ENCODE data around the gene GNB5.
"Not testable (repeated sequence)": the region's sequence is repeated elsewhere in the genome, so short reads cannot be mapped to it uniquely, and the experiment has no call there.

GNB5 gene

GRCh38 chr15:52093167-52093538, 98.0 kb downstream of the GNB5 start:
- no peak for DNase-seq (ENCODE audit: low read depth)

- no peak for DNase-seq (ENCODE audit: low read depth)
These were observed 101.0 kb downstream of the GNB5 start for GRCh38 chr15:52090193-52090592.

- no peak for DNase-seq (ENCODE audit: low read depth)
These were observed 105.0 kb downstream of the GNB5 start for GRCh38 chr15:52086011-52086786.

DNA sequence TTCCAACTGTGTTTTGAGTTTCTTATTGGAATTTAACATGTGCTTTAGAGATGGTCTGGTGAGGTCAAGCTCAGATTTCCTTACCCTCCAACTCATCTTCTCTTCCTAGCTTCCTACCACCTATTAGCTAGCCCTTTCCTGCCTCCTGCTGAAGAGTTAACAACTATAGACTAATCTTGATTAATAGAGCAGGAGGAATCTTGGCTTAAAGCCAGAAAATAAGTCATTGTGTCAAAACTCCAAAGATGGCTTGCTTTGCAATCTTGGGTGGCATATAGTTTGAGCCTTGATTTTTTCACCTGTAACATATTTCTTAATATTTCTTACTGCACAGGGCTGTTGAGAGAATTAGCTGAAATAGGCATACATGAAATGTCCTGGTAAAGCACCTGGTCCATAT, 105.9 kb downstream of the GNB5 start:
- DNase-seq (ENCODE audit: low read depth): no peak

- no peak for DNase-seq (ENCODE audit: low read depth)
These were observed 107.6 kb downstream of the GNB5 start for GRCh38 chr15:52083603-52084002.

DNA sequence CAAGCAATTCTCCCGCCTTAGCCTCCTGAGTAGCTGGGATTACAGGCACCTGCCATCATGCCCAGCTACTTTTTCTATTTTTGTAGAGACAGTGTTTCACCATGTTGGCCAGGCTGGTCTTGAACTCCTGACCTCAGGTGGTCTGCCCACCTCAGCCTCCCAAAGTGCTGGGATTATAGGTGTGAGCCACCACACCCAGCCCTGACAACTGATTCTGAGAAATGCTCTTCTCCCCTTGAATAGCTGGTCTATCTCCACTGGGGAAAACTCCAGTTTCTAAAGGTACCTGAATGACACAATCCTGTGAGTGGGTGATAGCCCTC, 108.2 kb downstream of the GNB5 start:
- DNase-seq (ENCODE audit: low read depth): not testable (repeated sequence)

GRCh38 chr15:52082197-52083036, 108.8 kb downstream of the GNB5 start:
- no peak for DNase-seq (ENCODE audit: low read depth)

- no peak for DNase-seq (ENCODE audit: low read depth)
These were observed 110.3 kb downstream of the GNB5 start for GRCh38 chr15:52080706-52081392.

GRCh38 chr15:52080031-52080430, 111.2 kb downstream of the GNB5 start:
- DNase-seq (ENCODE audit: low read depth): no peak

GRCh38 chr15:52078876-52079700, 112.1 kb downstream of the GNB5 start:
- DNase-seq (ENCODE audit: low read depth): peak; percentile 75

DNA sequence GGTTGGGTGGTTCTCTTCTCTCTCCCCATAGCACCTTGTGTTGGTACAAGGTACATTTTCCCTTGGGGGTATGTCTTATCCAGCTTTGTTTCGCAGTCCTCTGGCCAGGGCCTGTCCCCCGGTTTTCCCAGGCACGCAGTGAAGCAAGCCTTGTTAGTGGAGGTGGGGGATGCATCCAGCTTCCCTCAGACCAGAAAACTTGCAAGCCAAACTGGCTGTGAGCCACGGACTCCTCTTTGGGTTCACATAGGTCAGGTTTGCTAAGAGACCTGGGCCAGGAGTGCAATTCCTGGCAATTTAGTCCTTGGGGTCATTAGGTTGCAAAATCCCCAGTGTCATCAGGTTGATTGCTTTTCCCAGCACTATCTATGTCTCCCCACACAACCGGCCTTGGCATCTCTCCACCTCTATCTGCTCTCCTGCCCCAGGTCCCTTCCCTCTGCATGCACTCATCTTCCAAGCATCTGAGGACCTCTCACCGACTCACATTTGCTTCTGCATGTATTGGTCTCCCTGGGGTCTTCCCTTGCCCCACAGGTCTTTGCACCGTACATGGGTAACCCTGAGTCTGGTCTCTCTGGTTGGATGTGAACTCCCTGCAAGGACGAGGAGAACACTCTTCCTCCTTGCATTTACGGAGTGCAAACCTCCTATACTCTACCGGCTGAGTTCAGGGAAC, 112.9 kb downstream of the GNB5 start:
- DNase-seq (ENCODE audit: low read depth): no peak

DNA sequence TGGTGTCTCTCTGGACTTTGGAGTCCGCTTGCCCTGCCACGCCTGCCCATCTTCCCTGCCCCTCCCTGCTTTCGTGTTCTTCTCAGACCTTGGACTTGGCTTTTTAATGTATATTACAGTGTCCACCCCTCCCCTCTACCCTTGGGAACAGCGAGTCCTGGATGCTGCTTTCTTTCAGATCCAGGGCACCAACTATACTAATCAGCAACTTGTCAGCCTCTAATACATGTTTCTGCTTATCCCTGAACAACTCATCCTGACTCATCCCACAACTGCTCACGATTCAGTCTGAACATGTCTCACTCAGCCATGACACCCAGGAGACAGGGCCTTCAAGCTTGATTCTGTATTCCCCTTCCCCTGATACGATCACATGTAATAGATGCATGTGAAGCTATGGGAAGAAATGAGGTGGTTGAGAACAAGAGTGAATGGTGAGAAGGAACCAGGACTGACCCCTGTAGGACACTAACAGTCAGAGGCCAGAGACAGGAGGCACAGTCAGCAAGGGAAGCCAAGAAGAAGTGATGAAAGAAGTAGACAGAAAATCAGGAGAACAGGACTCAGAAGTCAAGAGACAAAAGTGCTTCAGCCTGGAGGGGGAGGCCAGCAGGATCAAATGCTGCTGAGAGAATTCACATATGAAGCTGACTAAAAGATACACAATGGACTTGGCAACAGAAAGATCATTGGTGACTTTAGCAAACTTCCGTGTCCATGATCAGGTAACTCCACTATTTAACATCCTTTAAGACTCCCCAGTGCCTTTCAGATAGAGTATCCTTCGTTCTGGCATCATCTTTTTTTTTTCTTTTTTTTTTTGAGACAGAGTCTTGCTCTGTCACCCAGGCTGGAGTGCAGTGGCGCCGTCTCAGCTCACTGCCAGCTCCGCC, 114.1 kb downstream of the GNB5 start:
- no peak for DNase-seq (ENCODE audit: low read depth)

GRCh38 chr15:52071570-52071969, 119.6 kb downstream of the GNB5 start:
- DNase-seq (ENCODE audit: low read depth): no peak

GRCh38 chr15:52069559-52069958, 121.6 kb downstream of the GNB5 start:
- no peak for DNase-seq (ENCODE audit: low read depth)

DNA sequence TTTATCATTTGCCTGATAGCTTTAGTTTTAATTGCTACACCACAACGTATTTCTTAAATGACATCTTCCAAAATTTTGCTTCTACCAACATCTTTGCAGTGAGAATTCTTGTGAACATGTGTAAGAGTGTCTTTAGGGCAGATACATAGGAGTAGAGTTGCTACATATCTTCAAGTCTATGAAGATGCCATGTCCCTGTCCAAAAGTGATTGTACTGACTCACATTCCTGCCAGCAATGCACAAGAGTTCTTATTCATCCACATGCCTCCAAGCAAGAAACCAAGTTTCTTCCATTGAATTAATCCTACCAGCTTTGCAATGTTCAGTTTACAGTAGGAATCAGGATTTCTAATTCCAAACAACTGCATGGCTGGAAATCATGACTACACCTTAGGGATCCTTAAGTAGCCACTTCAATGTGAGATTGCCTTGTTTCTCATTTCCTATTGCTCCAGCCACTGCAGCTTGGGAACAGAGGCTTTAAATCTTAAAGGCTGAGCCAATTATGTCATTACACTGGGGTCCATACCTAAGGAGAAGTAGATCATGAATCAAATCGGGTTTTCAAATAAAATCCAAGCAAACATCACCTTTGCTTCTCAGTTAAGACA, 123.1 kb downstream of the GNB5 start:
- no peak for DNase-seq (ENCODE audit: low read depth)

GRCh38 chr15:52067545-52067926, 123.7 kb downstream of the GNB5 start:
- no peak for DNase-seq (ENCODE audit: low read depth)

DNA sequence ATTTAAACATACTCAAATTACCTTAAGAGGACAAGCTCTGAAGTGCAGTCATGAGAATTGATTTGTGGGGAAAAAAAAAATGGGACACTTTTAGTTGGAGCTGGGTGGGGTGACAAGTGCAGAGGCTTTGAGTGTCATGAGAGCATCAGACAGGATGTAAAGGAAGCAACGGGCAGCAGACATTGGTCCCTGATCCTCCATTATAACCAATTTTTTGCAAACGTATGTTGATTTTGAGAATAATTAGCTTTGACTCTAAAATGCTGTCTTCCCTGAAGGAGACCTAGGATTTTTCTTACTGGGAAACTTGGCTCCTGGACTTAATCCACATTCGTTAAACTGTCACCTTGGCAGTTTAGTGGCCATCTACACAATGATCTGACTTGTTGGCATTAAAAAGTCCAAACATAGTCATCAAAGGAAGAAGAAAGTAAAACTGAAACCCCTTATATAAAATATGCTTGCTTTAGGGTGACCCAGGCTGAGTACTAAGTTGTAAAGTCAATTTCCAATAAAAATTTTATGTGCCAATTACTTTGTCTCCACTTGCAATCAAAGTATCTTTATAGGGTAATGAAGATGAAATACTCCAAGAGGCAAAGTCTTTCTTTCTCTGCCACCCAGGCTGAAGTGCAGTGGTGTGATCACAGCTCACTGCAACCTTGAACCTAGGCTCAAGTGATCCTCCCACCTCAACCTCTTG, 124.2 kb downstream of the GNB5 start:
- DNase-seq (ENCODE audit: low read depth): no peak

Data from activated T-cell treated with anti-CD3 and anti-CD28 coated beads for 24 hours (primary cell).